Neuronal stem cell (in vitro differentiated cells): ENCODE measurements around the gene CENPQ.

Experiments used
- DNase-seq: peaks from one replicate; pipeline ENCODE4 v3.0.0-alpha.2; 2013; ENCODE audit warnings: low spot score
- H2AFZ ChIP-seq: one replicate; pipeline ENCODE4 v1.6.1; 2013; ENCODE audit warnings: mild to moderate bottlenecking, low read length, inconsistent platforms
- H2AK5ac ChIP-seq: 2 replicates; pipeline ENCODE4 v1.6.1; 2013; ENCODE audit warnings: low read depth, mild to moderate bottlenecking, inconsistent platforms, low read length, moderate library complexity, mixed read lengths
- H2BK120ac ChIP-seq: 2 replicates; pipeline ENCODE4 v1.6.1; 2013; ENCODE audit warnings: low read depth, mild to moderate bottlenecking, inconsistent platforms, low read length, moderate library complexity, mixed read lengths
- H2BK12ac ChIP-seq: one replicate; pipeline ENCODE4 v1.6.1; 2013; ENCODE audit warnings: low read length, inconsistent platforms
- H2BK15ac ChIP-seq: 2 replicates; pipeline ENCODE4 v1.6.1; 2013; ENCODE audit warnings: mild to moderate bottlenecking, low read length, inconsistent platforms, mixed read lengths
- H2BK5ac ChIP-seq: one replicate; pipeline ENCODE4 v1.6.1; 2013; ENCODE audit warnings: inconsistent platforms, mild to moderate bottlenecking, low read length, moderate library complexity
- H3K14ac ChIP-seq: one replicate; pipeline ENCODE4 v1.6.1; 2013; ENCODE audit warnings: low read length, inconsistent platforms
- H3K18ac ChIP-seq: 2 replicates; pipeline ENCODE4 v1.6.1; 2013; ENCODE audit warnings: low read length, inconsistent platforms
- H3K23ac ChIP-seq: 2 replicates; pipeline ENCODE4 v1.6.1; 2013; ENCODE audit warnings: low read depth, mild to moderate bottlenecking, mixed read lengths, low read length, inconsistent platforms; ENCODE audit not compliant: poor library complexity
- H3K27ac ChIP-seq: replicated peaks from 3 replicates; pipeline ENCODE4 v1.5.1; 2013; ENCODE audit warnings: low read length, inconsistent platforms
- H3K27me3 ChIP-seq, 3 experiments: 2 replicates each; pipeline ENCODE4 v1.6.1; 2013; ENCODE audit warnings: low read length in 3 of 3, mild to moderate bottlenecking in 2 of 3, inconsistent platforms in 1 of 3, low read depth in 1 of 3, mixed read lengths in 1 of 3, moderate library complexity in 1 of 3; ENCODE audit not compliant: control insufficient read depth in 3 of 3, insufficient read depth in 3 of 3
- H3K36me3 ChIP-seq, 2 donors: replicated peaks in 1 of 2; 2 replicates each; pipeline ENCODE4 v1.6.1; 2013; ENCODE audit warnings: low read length in 2 of 2; ENCODE audit not compliant: control insufficient read depth in 2 of 2, insufficient read depth in 2 of 2
- H3K4ac ChIP-seq: 2 replicates; pipeline ENCODE4 v1.6.1; 2013; ENCODE audit warnings: inconsistent platforms, mild to moderate bottlenecking, low read length, moderate library complexity
- H3K4me1 ChIP-seq, 2 donors: 1 replicate in 1 of 2; 2 replicates in 1 of 2; pipeline ENCODE4 v1.6.1; 2013; ENCODE audit warnings: low read length in 2 of 2, low read depth in 1 of 2; ENCODE audit not compliant: control insufficient read depth in 2 of 2, insufficient read depth in 1 of 2
- H3K4me2 ChIP-seq: one replicate; pipeline ENCODE4 v1.6.1; 2013; ENCODE audit warnings: mild to moderate bottlenecking, low read length, inconsistent platforms; ENCODE audit not compliant: insufficient read depth, poor library complexity, severe bottlenecking
- H3K4me3 ChIP-seq, 2 donors: 2 replicates each; pipeline ENCODE4 v1.5.1; 2013; ENCODE audit warnings: low read length in 2 of 2, mild to moderate bottlenecking in 2 of 2, inconsistent platforms in 1 of 2, moderate library complexity in 1 of 2
- H3K79me1 ChIP-seq: one replicate; pipeline ENCODE4 v1.6.1; 2013; ENCODE audit warnings: low read depth, mild to moderate bottlenecking, inconsistent platforms, low read length, moderate library complexity
- H3K9ac ChIP-seq: one replicate; pipeline ENCODE4 v1.6.1; 2013; ENCODE audit warnings: mild to moderate bottlenecking, low read depth, low read length, inconsistent platforms; ENCODE audit not compliant: poor library complexity
- H3K9me3 ChIP-seq, 2 donors: replicated peaks in 1 of 2; 2 replicates each; pipeline versions ENCODE3 to v1.6.1; 2013; ENCODE audit warnings: low read length in 2 of 2, mild to moderate bottlenecking in 2 of 2, inconsistent platforms in 1 of 2, low read depth in 1 of 2, mixed read lengths in 1 of 2, moderate library complexity in 1 of 2; ENCODE audit not compliant: control insufficient read depth in 2 of 2, insufficient read depth in 1 of 2
- H4K8ac ChIP-seq: one replicate; pipeline ENCODE4 v1.6.1; 2013; ENCODE audit warnings: low read depth, mild to moderate bottlenecking, inconsistent platforms, low read length, moderate library complexity
- H4K91ac ChIP-seq: one replicate; pipeline ENCODE4 v1.6.1; 2013; ENCODE audit warnings: low read length, low read depth, mild to moderate bottlenecking, inconsistent platforms; ENCODE audit not compliant: poor library complexity
- WGBS, 2 donors: extraction: QIAGEN DNeasy Blood & Tissue Kit; methylation state at CpG; one replicate each; pipeline ENCODE4 v1.1.7; 2013; ENCODE audit warnings: missing lambda C conversion rate in 2 of 2, mixed read lengths in 1 of 2; ENCODE audit not compliant: insufficient read length in 2 of 2, insufficient replicate concordance in 1 of 2; ENCODE audit errors: extremely low coverage in 2 of 2; 5-methylcytosine and 5-hydroxymethylcytosine counted together

Gene CENPQ

DNA sequence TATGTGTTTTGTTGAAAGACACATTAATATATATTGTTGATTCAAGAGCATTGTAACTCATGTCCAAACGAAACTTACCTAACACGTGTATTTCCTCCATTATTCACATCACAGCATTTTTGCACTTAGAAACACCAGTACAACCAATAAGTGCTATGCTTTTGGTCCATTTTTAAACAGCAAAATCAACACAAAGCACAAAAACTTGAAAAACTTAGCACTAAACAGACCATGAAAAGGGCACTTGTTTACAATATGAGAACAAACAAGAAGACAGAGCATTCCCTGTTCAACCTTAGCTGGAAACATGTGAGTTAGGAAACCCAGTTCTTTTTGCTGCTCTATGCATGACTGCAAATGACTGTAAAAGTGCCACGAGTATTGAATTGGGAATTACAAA, 46.2 kb downstream of the CENPQ start:
- no peaks in the 10 kb centered on the region for H3K9me3 ChIP-seq
- no peak overlapping the region for H3K4me2 ChIP-seq
- H2BK12ac ChIP-seq, result no peak overlapping the region
- no peak overlapping the region for H2BK120ac ChIP-seq
- H2AK5ac ChIP-seq, result no peak overlapping the region
- WGBS, 2 donors, result no CpG with 5 or more reads among the region's 3 CpGs
- H3K4me3 ChIP-seq, result no peak overlapping the region
- H3K4me1 ChIP-seq, result no peaks in the 10 kb centered on the region
- H3K9ac ChIP-seq, result no peak overlapping the region
- H3K14ac ChIP-seq, result no peak overlapping the region
- no peak overlapping the region for H4K8ac ChIP-seq
- no peaks in the 10 kb centered on the region for H3K79me1 ChIP-seq
- no peak overlapping the region for H3K4ac ChIP-seq
- H2BK5ac ChIP-seq, result no peak overlapping the region
- H2AFZ ChIP-seq, result no peak overlapping the region
- H3K27ac ChIP-seq, result no peak overlapping the region
- no peak for DNase-seq
- H3K27me3 ChIP-seq, result no peaks in the 10 kb centered on the region
- no peak overlapping the region for H3K23ac ChIP-seq
- no peak overlapping the region for H3K18ac ChIP-seq
- H4K91ac ChIP-seq, result no peak overlapping the region
- no peak overlapping the region for H2BK15ac ChIP-seq
- H3K36me3 ChIP-seq, result no peaks in the 10 kb centered on the region

DNA sequence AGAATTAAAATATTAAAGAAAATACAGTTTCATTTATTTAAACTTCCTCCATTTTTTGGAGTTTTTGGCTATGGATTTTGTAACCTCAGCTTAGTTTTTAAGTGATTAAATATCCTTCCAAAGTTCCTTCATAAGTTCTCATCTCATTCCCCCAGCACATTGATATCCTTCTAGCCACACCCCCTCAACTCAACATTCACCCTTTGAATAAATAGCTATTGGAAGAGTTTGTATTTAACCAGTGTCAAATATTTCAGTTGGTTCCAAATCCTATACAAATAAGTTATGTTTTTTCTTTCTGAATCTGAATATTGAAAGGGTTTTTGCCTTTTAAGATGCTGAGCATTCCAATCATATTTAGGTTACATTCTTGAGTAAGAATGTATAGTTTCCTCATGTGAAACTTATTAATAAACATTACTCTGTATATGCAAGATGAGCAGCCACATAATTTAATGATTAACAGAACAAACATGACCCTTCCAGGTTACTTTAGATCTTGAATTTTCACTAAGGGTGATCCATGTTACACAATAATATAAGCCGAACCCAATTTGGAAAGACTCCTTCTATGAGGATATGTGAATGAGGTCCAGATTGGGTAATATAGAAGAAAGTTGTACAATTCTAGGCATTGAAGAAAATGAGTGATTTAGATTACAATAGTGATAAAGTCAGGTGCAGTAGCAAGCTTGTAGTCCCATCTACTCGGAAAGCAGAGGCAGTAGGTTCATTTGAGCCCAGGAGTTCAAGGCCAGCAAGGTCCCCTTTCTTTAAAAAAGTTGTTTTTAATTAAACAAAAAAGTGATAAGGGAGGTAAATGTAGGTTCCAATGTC, 50.2 kb downstream of the CENPQ start:
- no peaks in the 10 kb centered on the region for H3K36me3 ChIP-seq
- H3K27ac ChIP-seq, result no peak overlapping the region
- no peak overlapping the region for H3K4me2 ChIP-seq
- H2BK12ac ChIP-seq, result no peak overlapping the region
- H2BK120ac ChIP-seq, result no peak overlapping the region
- H3K14ac ChIP-seq, result no peak overlapping the region
- H3K4ac ChIP-seq, result no peak overlapping the region
- H3K4me1 ChIP-seq, result no peaks in the 10 kb centered on the region
- H2BK15ac ChIP-seq, result no peak overlapping the region
- no peak overlapping the region for H3K23ac ChIP-seq
- no peak overlapping the region for H2AFZ ChIP-seq
- no peaks in the 10 kb centered on the region for H3K27me3 ChIP-seq
- H3K9ac ChIP-seq, result no peak overlapping the region
- DNase-seq, result no peak
- no peak overlapping the region for H4K91ac ChIP-seq
- no peak overlapping the region for H4K8ac ChIP-seq
- no peaks in the 10 kb centered on the region for H3K9me3 ChIP-seq
- H3K79me1 ChIP-seq, result no peaks in the 10 kb centered on the region
- no peak overlapping the region for H2AK5ac ChIP-seq
- no peak overlapping the region for H3K18ac ChIP-seq
- WGBS, 2 donors, result no CpG with 5 or more reads among the region's 2 CpGs
- no peak overlapping the region for H2BK5ac ChIP-seq
- no peak overlapping the region for H3K4me3 ChIP-seq

- DNase-seq, result no peak
- Histone ChIP-seq H3K27ac (no peak overlapping the region), H3K27me3 (no peaks in the 10 kb centered on the region), H3K14ac (no peak overlapping the region), H2BK5ac (no peak overlapping the region), H3K4me1 (no peaks in the 10 kb centered on the region), H2BK120ac (no peak overlapping the region), H2AK5ac (no peak overlapping the region), H4K8ac (no peak overlapping the region), H3K4me2 (no peak overlapping the region), H3K36me3 (no peaks in the 10 kb centered on the region), H3K79me1 (no peaks in the 10 kb centered on the region), H4K91ac (no peak overlapping the region), H3K4me3 (no peak overlapping the region), H3K9ac (no peak overlapping the region), H3K18ac (no peak overlapping the region), H3K9me3 (no peaks in the 10 kb centered on the region), H2AFZ (no peak overlapping the region), H2BK12ac (no peak overlapping the region), H3K23ac (no peak overlapping the region), H2BK15ac (no peak overlapping the region), H3K4ac (no peak overlapping the region)
- whole genome bisulfite sequencing, 2 donors, result no CpG with 5 or more reads among the region's 8 CpGs
These were observed 51.7 kb downstream of the CENPQ start for GRCh38 chr6:49514571-49515484.
